HAP-1 (cell line): Measurements from ENCODE around the gene RAB33A.

Source experiments
- DNase-seq, 2 experiments: peaks; one replicate each; pipeline ENCODE4 v3.0.0-alpha.2; 2016 to 2020; ENCODE audit warnings: low spot score in 2 of 2
- H3K27me3 ChIP-seq: fragments of 250-450 bp; sonication (Bioruptor Pico); 2 replicates; pipeline ENCODE4 v1.5.1; 2020; ENCODE audit warnings: low read depth, mild to moderate bottlenecking, moderate library complexity
- H3K36me3 ChIP-seq: fragments of 250-450 bp; sonication (Bioruptor Pico); replicated peaks from 2 replicates; pipeline ENCODE4 v1.5.1; 2020; ENCODE audit warnings: mild to moderate bottlenecking
- H3K4me1 ChIP-seq: fragments of 250-450 bp; sonication (Bioruptor Pico); 2 replicates; pipeline ENCODE4 v1.5.1; 2020; ENCODE audit warnings: mild to moderate bottlenecking
- H3K4me3 ChIP-seq: fragments of 250-450 bp; sonication (Bioruptor Pico); 2 replicates; pipeline ENCODE4 v1.5.1; 2020; ENCODE audit warnings: mild to moderate bottlenecking, moderate library complexity
- H3K9me3 ChIP-seq: fragments of 250-450 bp; sonication (Bioruptor Pico); 2 replicates; pipeline ENCODE4 v1.5.1; 2020; ENCODE audit warnings: mild to moderate bottlenecking, moderate library complexity
- in situ Hi-C: fragments of 300-500 bp; cut with MboI; formaldehyde crosslinking; loops from 3 replicates; pipeline ENCODE4 v1.14.3; 2020; ENCODE audit warnings: low sequenced_read_pairs, inconsistent platforms, mixed read lengths

Gene RAB33A

GRCh38 chrX:130176942-130177341 lies 5.2 kb downstream of the RAB33A start:
- in situ Hi-C loops, result loop anchor here (25.0 kb wide), 1 partner anchor 565 kb away; no protein-coding TSS in a partner anchor
- Histone ChIP-seq H3K27me3 (no peaks in the 10 kb centered on the region), H3K4me1 (peaks cover 9% of the 10 kb centered on the region), H3K9me3 (no peaks in the 10 kb centered on the region), H3K36me3 (no peaks in the 10 kb centered on the region), H3K4me3 (no peak overlapping the region)
- no peak for DNase-seq

- H3K27me3 ChIP-seq, result no peaks in the 10 kb centered on the region
- DNase-seq, result no peak
- H3K36me3 ChIP-seq, result no peaks in the 10 kb centered on the region
- H3K4me3 ChIP-seq, result no peak overlapping the region
- in situ Hi-C loops, result loop anchor here (25.0 kb wide), 1 partner anchor 567 kb away; no protein-coding TSS in a partner anchor
- no peaks in the 10 kb centered on the region for H3K9me3 ChIP-seq
- no peaks in the 10 kb centered on the region for H3K4me1 ChIP-seq
Observed at GRCh38 chrX:130179170-130179569, 7.4 kb downstream of the RAB33A start.

- Histone ChIP-seq H3K4me3 (no peak overlapping the region), H3K36me3 (no peaks in the 10 kb centered on the region), H3K9me3 (no peaks in the 10 kb centered on the region), H3K4me1 (no peaks in the 10 kb centered on the region), H3K27me3 (no peaks in the 10 kb centered on the region)
- DNase-seq, result no peak
- in situ Hi-C loops, result loop anchor here (25.0 kb wide), 1 partner anchor 567 kb away; no protein-coding TSS in a partner anchor
Observed at GRCh38 chrX:130179579-130180215, 7.9 kb downstream of the RAB33A start.

GRCh38 chrX:130184168-130184567 lies 12.4 kb downstream of the RAB33A start:
- Histone ChIP-seq H3K36me3 (no peaks in the 10 kb centered on the region), H3K27me3 (no peaks in the 10 kb centered on the region), H3K4me3 (no peak overlapping the region), H3K4me1 (no peaks in the 10 kb centered on the region), H3K9me3 (no peaks in the 10 kb centered on the region)
- in situ Hi-C loops, result loop anchor here (25.0 kb wide), 1 partner anchor 572 kb away; no protein-coding TSS in a partner anchor
- DNase-seq, result no peak

GRCh38 chrX:130184857-130185256 lies 13.1 kb downstream of the RAB33A start:
- in situ Hi-C loops, result loop anchor here (25.0 kb wide), 1 partner anchor 573 kb away; no protein-coding TSS in a partner anchor
- Histone ChIP-seq H3K27me3 (no peaks in the 10 kb centered on the region), H3K36me3 (no peaks in the 10 kb centered on the region), H3K4me3 (no peak overlapping the region), H3K4me1 (no peaks in the 10 kb centered on the region), H3K9me3 (no peaks in the 10 kb centered on the region)
- DNase-seq, result no peak

- H3K4me1 ChIP-seq, result no peaks in the 10 kb centered on the region
- no peaks in the 10 kb centered on the region for H3K36me3 ChIP-seq
- in situ Hi-C loops, result loop anchor here (25.0 kb wide), 1 partner anchor 574 kb away; no protein-coding TSS in a partner anchor
- H3K4me3 ChIP-seq, result no peak overlapping the region
- no peaks in the 10 kb centered on the region for H3K9me3 ChIP-seq
- no peaks in the 10 kb centered on the region for H3K27me3 ChIP-seq
- no peak for DNase-seq
Observed at GRCh38 chrX:130186651-130187050, 14.9 kb downstream of the RAB33A start.

- Histone ChIP-seq H3K4me3 (no peak overlapping the region), H3K27me3 (0 out of 2 replicates have a peak, but pooled peaks cover 5% of the 10 kb centered on the region)
- in situ Hi-C loops, result loop anchor here (25.0 kb wide), 1 partner anchor 578 kb away; no protein-coding TSS in a partner anchor
Observed at GRCh38 chrX:130190801-130191200, 19.0 kb downstream of the RAB33A start.

GRCh38 chrX:130196466-130196865 lies 24.7 kb downstream of the RAB33A start:
- Histone ChIP-seq H3K4me1 (no peaks in the 10 kb centered on the region), H3K9me3 (no peaks in the 10 kb centered on the region), H3K27me3 (0 out of 2 replicates have a peak, but pooled peaks cover 5% of the 10 kb centered on the region), H3K4me3 (no peak overlapping the region), H3K36me3 (no peaks in the 10 kb centered on the region)
- no peak for DNase-seq
- in situ Hi-C loops, result loop anchor here (25.0 kb wide), 1 partner anchor 584 kb away; no protein-coding TSS in a partner anchor

More at GRCh38 chrX:130190801-130191200, 19.0 kb downstream of the RAB33A start:
- Histone ChIP-seq H3K9me3 (no peaks in the 10 kb centered on the region), H3K4me1 (no peaks in the 10 kb centered on the region), H3K36me3 (no peaks in the 10 kb centered on the region)
- DNase-seq, result no peak

GRCh38 chrX:130197464-130197863 lies 25.7 kb downstream of the RAB33A start:
- H3K9me3 ChIP-seq, result no peaks in the 10 kb centered on the region
- no peak overlapping the region for H3K4me3 ChIP-seq
- 0 out of 2 replicates have a peak, but pooled peaks cover 5% of the 10 kb centered on the region for H3K27me3 ChIP-seq
- no peaks in the 10 kb centered on the region for H3K36me3 ChIP-seq
- in situ Hi-C loops, result loop anchor here (25.0 kb wide), 1 partner anchor 585 kb away; no protein-coding TSS in a partner anchor
- H3K4me1 ChIP-seq, result no peaks in the 10 kb centered on the region
- DNase-seq, result no peak

- no peaks in the 10 kb centered on the region for H3K27me3 ChIP-seq
- no peaks in the 10 kb centered on the region for H3K9me3 ChIP-seq
- H3K36me3 ChIP-seq, result peaks cover 29% of the 10 kb centered on the region
- in situ Hi-C loops, result no loop called here
- H3K4me3 ChIP-seq, result no peak overlapping the region
- DNase-seq, result no peak
- H3K4me1 ChIP-seq, result no peaks in the 10 kb centered on the region; the same call in 1 of the 2 replicates
Observed at GRCh38 chrX:130204647-130205046, 32.9 kb downstream of the RAB33A start.

- DNase-seq, result no peak
- Histone ChIP-seq H3K4me3 (no peak overlapping the region), H3K4me1 (no peaks in the 10 kb centered on the region), H3K36me3 (peaks cover 69% of the 10 kb centered on the region), H3K9me3 (no peaks in the 10 kb centered on the region), H3K27me3 (no peaks in the 10 kb centered on the region)
- in situ Hi-C loops, result no loop called here
Observed at GRCh38 chrX:130211415-130212186, 39.8 kb downstream of the RAB33A start.

- H3K4me3 ChIP-seq, result no peak overlapping the region
- no peak for DNase-seq
- H3K9me3 ChIP-seq, result no peaks in the 10 kb centered on the region
- no peaks in the 10 kb centered on the region for H3K27me3 ChIP-seq
- in situ Hi-C loops, result no loop called here
- peaks cover 74% of the 10 kb centered on the region for H3K36me3 ChIP-seq
- no peaks in the 10 kb centered on the region for H3K4me1 ChIP-seq
Observed at GRCh38 chrX:130212371-130212770, 40.6 kb downstream of the RAB33A start.

- Histone ChIP-seq H3K9me3 (no peaks in the 10 kb centered on the region), H3K36me3 (peaks cover 80% of the 10 kb centered on the region), H3K27me3 (no peaks in the 10 kb centered on the region), H3K4me3 (no peak overlapping the region), H3K4me1 (no peaks in the 10 kb centered on the region)
- in situ Hi-C loops, result no loop called here
- DNase-seq, result no peak
Observed at GRCh38 chrX:130213376-130213775, 41.6 kb downstream of the RAB33A start.

- no peaks in the 10 kb centered on the region for H3K4me1 ChIP-seq
- H3K9me3 ChIP-seq, result no peaks in the 10 kb centered on the region
- no peaks in the 10 kb centered on the region for H3K27me3 ChIP-seq
- DNase-seq, result no peak
- no peak overlapping the region for H3K4me3 ChIP-seq
- H3K36me3 ChIP-seq, result peaks cover 72% of the 10 kb centered on the region
- in situ Hi-C loops, result no loop called here
Observed at GRCh38 chrX:130216320-130216719, 44.6 kb downstream of the RAB33A start.
